ENCODE data around the gene PRDX1. TPM values are rescaled to one million over a fixed set of nuclear protein-coding genes. Genes with fewer than 3 reads are reported as not detected.
A peak's percentile ranks its signal among the peaks of the same experiment; 100 is the strongest.

The PRDX1 gene
- total RNA-seq, 4 donors from 2014 or later, result 120 to 291 (median 189) TPM

DNA sequence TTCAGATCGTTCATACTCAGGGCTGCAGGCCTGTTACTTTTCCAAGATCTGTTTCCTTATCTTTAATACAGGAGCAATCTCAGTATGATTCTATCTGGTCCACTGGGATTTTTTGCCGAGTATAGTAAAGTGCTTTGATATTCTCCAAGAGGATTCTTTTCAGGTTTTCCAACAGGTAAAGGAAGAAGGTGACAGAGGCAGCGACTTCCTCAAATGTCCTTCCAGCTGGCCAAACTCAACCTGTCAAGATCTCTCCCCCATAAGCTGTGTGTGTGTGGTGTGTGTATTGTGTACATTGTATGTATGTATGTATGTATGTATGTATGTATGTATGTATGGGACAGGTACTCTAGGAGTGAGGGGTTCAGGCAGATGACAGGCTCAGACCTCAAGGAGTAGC lies 30.0 kb upstream of the PRDX1 start:
- in situ Hi-C loops (cut with MboI; ENCODE audit: low pct_ligation_motif_present in 1 of 4, low pct_unique_long_range_greater_than_20kb in 1 of 4, low sequenced_read_pairs in 3 of 4), result no loop called here
- H3K36me3 ChIP-seq, result no peaks in the 10 kb centered on the region
- no peak for TF ChIP-seq EP300 (IDR thresholded peaks at IDR 0.05; ENCODE audit: low read depth)
- no peak for TF ChIP-seq POLR2A (IDR thresholded peaks at IDR 0.05)
- TF ChIP-seq, protein P1, sequence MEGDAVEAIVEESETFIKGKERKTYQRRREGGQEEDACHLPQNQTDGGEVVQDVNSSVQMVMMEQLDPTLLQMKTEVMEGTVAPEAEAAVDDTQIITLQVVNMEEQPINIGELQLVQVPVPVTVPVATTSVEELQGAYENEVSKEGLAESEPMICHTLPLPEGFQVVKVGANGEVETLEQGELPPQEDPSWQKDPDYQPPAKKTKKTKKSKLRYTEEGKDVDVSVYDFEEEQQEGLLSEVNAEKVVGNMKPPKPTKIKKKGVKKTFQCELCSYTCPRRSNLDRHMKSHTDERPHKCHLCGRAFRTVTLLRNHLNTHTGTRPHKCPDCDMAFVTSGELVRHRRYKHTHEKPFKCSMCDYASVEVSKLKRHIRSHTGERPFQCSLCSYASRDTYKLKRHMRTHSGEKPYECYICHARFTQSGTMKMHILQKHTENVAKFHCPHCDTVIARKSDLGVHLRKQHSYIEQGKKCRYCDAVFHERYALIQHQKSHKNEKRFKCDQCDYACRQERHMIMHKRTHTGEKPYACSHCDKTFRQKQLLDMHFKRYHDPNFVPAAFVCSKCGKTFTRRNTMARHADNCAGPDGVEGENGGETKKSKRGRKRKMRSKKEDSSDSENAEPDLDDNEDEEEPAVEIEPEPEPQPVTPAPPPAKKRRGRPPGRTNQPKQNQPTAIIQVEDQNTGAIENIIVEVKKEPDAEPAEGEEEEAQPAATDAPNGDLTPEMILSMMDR (IDR thresholded peaks at IDR 0.05), result no peak
- TF ChIP-seq POLR2AphosphoS5 (IDR thresholded peaks at IDR 0.05), result no peak
- H3K4me3 ChIP-seq, result peak overlapping the region; percentile 60 to 89 (median 66)
- DNase-seq, result no peak
- H3K4me1 ChIP-seq, result peaks cover 17 to 36% (median 23%) of the 10 kb centered on the region in 4 donors
- 13% methylated on average over 3 of the region's 3 CpGs; no CpG with 5 or more reads in 1 of the 2 donors for WGBS, 2 donors (ENCODE audit: low coverage in 1 of 2)
- peak overlapping the region; percentile 87 to 89 (median 88) for H3K27ac ChIP-seq
- intact Hi-C loops (cut with DNase I; ENCODE audit: low total_unique reads), result loop anchor here (5.0 kb wide), 1 partner anchor 34 kb away; no protein-coding TSS in a partner anchor
- H3K9me3 ChIP-seq, result no peaks in the 10 kb centered on the region
- H3K27me3 ChIP-seq, result no peaks in the 10 kb centered on the region

DNA sequence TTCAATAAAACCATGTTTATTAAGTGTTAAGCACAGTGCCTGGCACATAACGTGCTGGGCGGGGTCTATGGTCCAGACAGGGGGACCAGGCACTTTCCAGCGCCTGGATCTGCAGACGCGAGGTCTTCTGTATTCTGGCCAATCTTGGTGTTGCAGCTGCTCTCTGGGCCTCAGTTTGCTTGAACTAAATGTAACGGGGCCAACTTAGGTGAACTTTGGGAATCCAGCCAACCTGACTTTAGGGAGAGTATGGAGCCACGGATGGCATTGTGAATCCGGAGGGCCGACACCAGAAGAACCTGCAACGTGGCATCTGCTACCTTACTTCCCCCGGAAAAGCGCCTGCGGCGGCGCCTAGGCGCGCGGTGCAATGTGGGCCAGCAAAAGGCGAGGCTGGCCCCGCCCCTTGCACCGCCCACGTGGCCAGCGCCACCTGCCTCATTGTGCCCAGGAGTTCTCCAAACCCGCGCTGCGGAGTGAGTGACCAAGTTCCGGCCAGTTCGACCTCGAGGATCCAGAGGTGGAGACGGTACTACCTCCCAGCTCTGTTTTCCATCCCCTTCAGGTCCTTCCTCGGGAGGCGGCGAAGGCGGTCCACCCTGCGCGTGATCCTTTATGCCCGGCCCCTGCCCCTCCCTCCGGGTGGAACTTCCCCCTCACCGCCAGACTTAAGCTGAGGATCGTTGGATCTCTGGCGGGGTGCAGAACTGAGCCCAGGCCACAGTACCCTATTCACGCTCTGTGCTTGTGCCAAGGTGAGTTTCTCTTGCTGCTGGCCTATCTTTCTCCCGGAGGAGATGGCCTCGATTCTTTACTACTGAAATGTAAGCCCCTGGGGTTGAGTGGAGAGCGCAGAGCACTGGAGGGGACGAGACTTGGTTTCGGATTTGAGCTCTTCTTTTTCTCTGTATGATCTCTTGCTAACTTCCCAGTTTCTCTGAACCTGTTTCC lies 29.0 kb upstream of the PRDX1 start, which contains the start of gene AKR1A1:
Gene AKR1A1, plus strand, starts transcription at position 426 of the 951 bp plus-strand sequence. CDS start 10,969 bp downstream, outside the sequence.
- Histone ChIP-seq H3K27me3 (no peaks in the 10 kb centered on the region), H3K36me3 (no peaks in the 10 kb centered on the region), H3K4me3 (peak within 1 kb of the TSS; percentile 60 to 89 (median 66)), H3K27ac (peak within 1 kb of the TSS; percentile 87 to 89 (median 88)), H3K9me3 (no peaks in the 10 kb centered on the region), H3K4me1 (peaks cover 17 to 36% (median 23%) of the 10 kb centered on the region in 4 donors)
- DNase-seq, result peak; percentile 92
- in situ Hi-C loops (cut with MboI; ENCODE audit: low pct_ligation_motif_present in 1 of 4, low pct_unique_long_range_greater_than_20kb in 1 of 4, low sequenced_read_pairs in 3 of 4) (no loop called here), intact Hi-C loops (cut with DNase I; ENCODE audit: low total_unique reads) (loop anchor here (5.0 kb wide), 1 partner anchor 33 kb away; no protein-coding TSS in a partner anchor)
- WGBS, 2 donors (ENCODE audit: low coverage in 1 of 2), result 0 to 4% methylated on average over 6 to 46 of the region's 47 CpGs
- TF ChIP-seq POLR2AphosphoS5 (IDR thresholded peaks at IDR 0.05) (peak; percentile 62 to 88 (median 77)), POLR2A (IDR thresholded peaks at IDR 0.05) (peak; percentile 77), EP300 (IDR thresholded peaks at IDR 0.05; ENCODE audit: low read depth) (no peak)

DNA sequence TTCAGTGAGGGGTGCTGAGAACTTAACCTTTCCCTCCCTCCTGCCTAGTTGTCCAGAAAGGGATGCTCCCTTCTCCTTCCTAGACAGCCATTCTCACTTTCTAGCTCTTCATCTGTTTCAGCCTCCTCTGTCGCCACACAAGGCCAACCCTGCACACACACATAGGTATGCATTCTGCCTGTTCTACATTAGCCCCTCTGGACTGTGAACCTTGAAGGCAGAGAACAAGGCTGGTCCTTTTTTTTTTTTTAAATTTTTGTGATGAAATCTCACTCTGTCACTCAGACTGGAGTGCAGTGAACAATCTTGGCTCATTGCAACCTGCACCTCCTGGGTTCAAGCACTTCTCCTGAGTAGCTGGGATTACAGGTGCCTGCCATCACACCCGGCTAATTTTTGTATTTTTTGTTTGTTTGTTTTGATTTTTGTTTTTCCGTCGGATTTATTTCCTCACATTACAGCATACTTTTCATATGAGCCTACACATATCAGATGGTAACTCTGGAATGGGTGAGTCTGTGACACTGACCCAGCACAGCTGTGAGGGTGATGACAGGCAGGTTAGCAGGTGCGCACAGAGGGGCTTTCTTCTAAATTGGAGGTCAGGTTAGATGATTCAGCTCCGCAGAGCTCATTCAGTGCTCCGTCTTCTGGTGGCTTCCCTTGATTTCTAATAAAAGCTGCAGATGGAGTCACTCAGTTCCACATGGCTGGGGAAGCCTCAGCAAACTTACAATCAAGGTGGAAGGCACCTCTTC lies 24.0 kb upstream of the PRDX1 start:
- TF ChIP-seq EP300 (IDR thresholded peaks at IDR 0.05; ENCODE audit: low read depth) (no peak), POLR2A (IDR thresholded peaks at IDR 0.05) (no peak), POLR2AphosphoS5 (IDR thresholded peaks at IDR 0.05) (no peak)
- TF ChIP-seq, protein P1 (IDR thresholded peaks at IDR 0.05), result no peak
- H3K9me3 ChIP-seq, result no peaks in the 10 kb centered on the region
- no peak for DNase-seq

DNA sequence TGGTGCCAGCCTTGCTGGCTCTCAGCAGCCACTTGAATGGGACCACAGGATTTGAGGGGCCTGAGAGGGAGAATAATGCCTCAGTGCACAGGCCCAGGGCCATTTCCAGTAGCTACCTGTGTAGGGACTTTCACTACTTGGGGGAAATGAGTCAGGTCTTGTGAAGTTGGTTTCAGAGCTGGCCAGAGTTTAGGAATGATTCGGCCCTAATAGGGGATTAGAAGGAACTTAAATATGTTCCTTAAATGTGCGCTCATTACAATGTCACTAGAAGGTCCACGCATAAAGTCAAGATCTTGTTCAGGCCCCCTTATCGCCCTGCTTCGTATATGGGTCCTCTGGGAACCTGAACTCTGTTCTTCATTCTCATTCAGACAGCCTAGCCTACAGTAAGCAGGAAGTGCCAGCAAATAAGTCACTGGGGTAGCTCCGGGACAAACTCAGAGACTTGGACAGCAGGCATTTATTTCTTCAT lies 23.4 kb upstream of the PRDX1 start:
- intact Hi-C loops (cut with DNase I; ENCODE audit: low total_unique reads), result no loop called here
- no peak for DNase-seq

More for the DNA sequence above, 24.0 kb upstream of the PRDX1 start:
- intact Hi-C loops (cut with DNase I; ENCODE audit: low total_unique reads), result no loop called here
- in situ Hi-C loops (cut with MboI; ENCODE audit: low pct_ligation_motif_present in 1 of 4, low pct_unique_long_range_greater_than_20kb in 1 of 4, low sequenced_read_pairs in 3 of 4), result no loop called here
- Histone ChIP-seq H3K27me3 (no peaks in the 10 kb centered on the region), H3K36me3 (no peaks in the 10 kb centered on the region), H3K4me3 (no peak overlapping the region), H3K27ac (peak overlapping the region in 1 of 4 donors; percentile 8), H3K4me1 (peaks cover 0 to 37% (median 9%) of the 10 kb centered on the region in 4 donors)
- 85 to 88% methylated on average over 4 to 7 of the region's 7 CpGs for WGBS, 2 donors (ENCODE audit: low coverage in 1 of 2)

More for the DNA sequence above, 23.4 kb upstream of the PRDX1 start:
- no peak for TF ChIP-seq POLR2A (IDR thresholded peaks at IDR 0.05)
- no peak for TF ChIP-seq EP300 (IDR thresholded peaks at IDR 0.05; ENCODE audit: low read depth)
- no peak for TF ChIP-seq POLR2AphosphoS5 (IDR thresholded peaks at IDR 0.05)
- TF ChIP-seq, protein P1 (IDR thresholded peaks at IDR 0.05), result no peak
- 46% methylated on average over 6 of the region's 6 CpGs; no CpG with 5 or more reads in 1 of the 2 donors for WGBS, 2 donors (ENCODE audit: low coverage in 1 of 2)
- no peaks in the 10 kb centered on the region for H3K27me3 ChIP-seq
- no peak overlapping the region for H3K4me3 ChIP-seq
- H3K4me1 ChIP-seq, result peaks cover 0 to 32% (median 7%) of the 10 kb centered on the region in 4 donors
- H3K9me3 ChIP-seq, result no peaks in the 10 kb centered on the region
- in situ Hi-C loops (cut with MboI; ENCODE audit: low pct_ligation_motif_present in 1 of 4, low pct_unique_long_range_greater_than_20kb in 1 of 4, low sequenced_read_pairs in 3 of 4), result no loop called here
- H3K36me3 ChIP-seq, result no peaks in the 10 kb centered on the region
- H3K27ac ChIP-seq, result peak overlapping the region in 1 of 4 donors; percentile 8
